Inflammatory macrophage treated with lipopolysaccharide for 4 hours (primary cell): Measurements from ENCODE around the gene BTF3L4.
"Not testable (repeated sequence)": the region's sequence is repeated elsewhere in the genome, so short reads cannot be mapped to it uniquely, and the experiment has no call there.

Source experiments
- DNase-seq: peaks from one replicate; pipeline ENCODE4 v3.0.0-alpha.2; 2020

The BTF3L4 gene

GRCh38 chr1:52055866-52056162, 281 bp upstream of the BTF3L4 start:
- DNase-seq = no peak

DNA sequence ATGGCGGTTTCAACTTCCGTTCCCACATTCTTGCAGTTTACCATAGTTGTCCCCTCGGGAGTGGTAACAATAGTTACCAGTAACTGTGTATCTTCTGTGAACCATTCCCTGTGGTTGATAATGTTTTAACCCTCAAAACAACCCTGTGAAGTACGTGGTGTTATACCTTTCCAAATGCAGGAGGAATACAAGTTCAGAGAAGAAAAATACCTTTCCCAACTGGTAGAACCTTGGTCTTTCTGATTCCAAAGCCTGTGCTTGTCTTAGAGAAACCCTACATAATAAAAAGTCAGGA, 789 bp downstream of the BTF3L4 start:
- no peak for DNase-seq

GRCh38 chr1:52057255-52057654, 1.2 kb downstream of the BTF3L4 start:
- DNase-seq = peak; percentile 87

DNA sequence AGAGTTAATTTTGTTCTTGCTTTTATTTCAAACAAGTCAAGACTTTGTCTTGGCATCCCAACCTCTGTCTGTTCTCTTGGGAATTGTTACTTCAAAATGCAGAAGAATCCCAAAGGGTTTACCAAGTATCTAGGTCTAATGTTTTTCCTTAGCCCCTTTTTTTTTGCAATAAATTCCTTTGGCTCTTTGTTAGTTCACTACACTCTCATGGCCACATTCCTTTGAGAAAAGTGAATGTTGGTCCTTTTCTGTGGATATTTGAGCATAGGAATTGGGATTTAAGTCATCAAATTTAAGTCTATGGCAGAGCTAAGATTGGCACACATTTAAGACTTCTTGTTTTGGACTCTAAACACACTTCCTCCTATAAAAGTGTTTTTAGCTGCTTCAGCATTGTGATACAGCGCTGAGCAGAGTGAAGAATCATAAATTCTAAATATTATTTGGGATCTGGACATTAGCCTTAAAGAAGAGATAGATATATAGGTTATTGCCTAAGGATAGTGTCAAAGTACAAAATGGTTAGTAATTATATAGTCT, 1.9 kb downstream of the BTF3L4 start:
- DNase-seq = peak; percentile 41

GRCh38 chr1:52059321-52059720, 3.2 kb downstream of the BTF3L4 start:
- DNase-seq = no peak

- DNase-seq = no peak
Measured at GRCh38 chr1:52059888-52060287, 3.8 kb downstream of the BTF3L4 start.

GRCh38 chr1:52060822-52061221, 4.7 kb downstream of the BTF3L4 start:
- no peak for DNase-seq

- no peak for DNase-seq
Measured at GRCh38 chr1:52063192-52063591, 7.1 kb downstream of the BTF3L4 start.

- DNase-seq = no peak
Measured at GRCh38 chr1:52070704-52071103, 14.6 kb downstream of the BTF3L4 start.

DNA sequence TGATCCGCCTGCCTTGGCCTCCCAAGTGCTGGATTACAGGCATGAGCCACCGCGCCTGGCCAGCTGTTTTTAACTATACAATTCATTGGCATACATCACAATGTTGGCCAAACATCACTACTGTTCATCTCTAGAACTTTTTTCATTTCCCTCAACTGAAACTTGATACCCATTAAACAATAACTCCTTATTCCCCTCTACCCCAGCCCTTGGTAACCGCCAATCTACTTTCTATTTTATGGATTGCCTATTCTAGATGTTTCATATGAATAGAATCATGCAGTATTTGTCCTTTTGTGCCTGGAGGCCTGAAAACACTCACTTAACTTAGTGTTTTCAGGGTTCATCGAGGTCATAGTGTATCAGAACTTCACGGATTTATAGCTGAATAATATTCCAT, 16.2 kb downstream of the BTF3L4 start:
- no peak for DNase-seq

- not testable (repeated sequence) for DNase-seq
Measured at GRCh38 chr1:52077277-52077676, 21.2 kb downstream of the BTF3L4 start.

- DNase-seq = no peak
Measured at GRCh38 chr1:52080014-52080415, 23.9 kb downstream of the BTF3L4 start.

- DNase-seq = not testable (repeated sequence)
Measured at GRCh38 chr1:52087892-52088291, 31.8 kb downstream of the BTF3L4 start.

- DNase-seq = not testable (repeated sequence)
Measured at GRCh38 chr1:52094300-52094699, 38.2 kb downstream of the BTF3L4 start.

- peak; percentile 86 for DNase-seq
Measured at GRCh38 chr1:52096216-52096615, 40.1 kb downstream of the BTF3L4 start.

- no peak for DNase-seq
Measured at GRCh38 chr1:52098139-52098871, 42.2 kb downstream of the BTF3L4 start.

- peak; percentile 79 for DNase-seq
Measured at GRCh38 chr1:52102336-52103013, 46.4 kb downstream of the BTF3L4 start.

DNA sequence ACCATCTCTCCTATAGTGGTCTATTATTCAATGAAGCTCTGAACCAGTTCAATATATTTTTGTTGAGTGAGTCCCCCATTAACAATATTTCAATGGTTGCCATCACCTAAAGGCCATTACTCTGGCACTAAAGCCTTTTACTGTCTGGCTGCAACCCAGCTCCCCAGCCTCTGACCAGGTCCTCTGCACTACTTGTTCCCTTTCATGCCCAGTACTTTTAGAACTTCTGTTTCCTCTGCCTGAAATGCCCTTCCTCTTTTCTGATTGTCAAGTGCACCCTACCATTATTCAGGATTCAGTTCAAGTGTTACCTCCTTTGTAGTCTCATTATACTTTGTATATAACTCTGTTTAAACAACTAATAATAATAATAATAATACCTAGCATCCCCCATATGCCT, 55.4 kb downstream of the BTF3L4 start:
- peak; percentile 13 for DNase-seq

DNA sequence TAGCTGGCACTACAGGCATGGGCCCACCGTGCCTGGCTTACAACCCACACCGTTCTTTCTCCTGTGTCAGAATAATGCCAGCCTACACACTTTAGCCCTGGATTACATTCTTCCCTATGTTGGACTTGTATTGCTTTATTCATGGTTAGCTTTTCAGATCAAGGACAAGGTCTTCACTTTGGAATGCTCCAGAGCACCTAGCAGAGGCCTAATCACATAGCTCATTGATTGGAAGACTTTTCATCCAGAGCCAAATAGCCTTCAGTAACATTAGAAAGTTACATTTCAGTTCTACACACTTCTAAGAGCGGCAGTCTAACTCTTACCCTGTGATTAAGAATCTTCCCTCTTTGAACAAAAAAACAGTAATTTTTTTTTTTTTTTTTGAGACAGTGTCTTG, 56.4 kb downstream of the BTF3L4 start:
- DNase-seq = no peak

GRCh38 chr1:52119301-52120079, 63.4 kb downstream of the BTF3L4 start:
- no peak for DNase-seq

DNA sequence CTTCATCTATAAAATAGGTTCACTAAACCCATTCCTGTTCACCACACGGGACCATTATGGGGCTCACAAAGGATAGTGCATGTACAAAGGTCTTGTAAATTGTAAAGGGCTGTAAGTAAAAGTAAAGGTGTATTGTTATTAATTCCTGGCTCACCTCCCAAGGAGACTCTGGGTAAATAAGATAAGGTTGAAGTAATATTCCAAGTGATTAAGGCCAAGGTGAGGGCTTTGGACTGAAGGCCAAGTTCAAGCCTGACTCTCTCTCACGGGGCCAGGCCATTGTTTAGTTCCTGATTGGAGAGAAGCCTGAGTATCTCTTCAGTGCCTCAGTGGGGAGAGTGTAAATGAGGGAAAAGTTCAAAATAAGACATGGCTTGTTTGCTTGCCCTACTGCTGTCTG, 66.3 kb downstream of the BTF3L4 start:
- DNase-seq = no peak

- DNase-seq = no peak
Measured at GRCh38 chr1:52123622-52124021, 67.5 kb downstream of the BTF3L4 start.

DNA sequence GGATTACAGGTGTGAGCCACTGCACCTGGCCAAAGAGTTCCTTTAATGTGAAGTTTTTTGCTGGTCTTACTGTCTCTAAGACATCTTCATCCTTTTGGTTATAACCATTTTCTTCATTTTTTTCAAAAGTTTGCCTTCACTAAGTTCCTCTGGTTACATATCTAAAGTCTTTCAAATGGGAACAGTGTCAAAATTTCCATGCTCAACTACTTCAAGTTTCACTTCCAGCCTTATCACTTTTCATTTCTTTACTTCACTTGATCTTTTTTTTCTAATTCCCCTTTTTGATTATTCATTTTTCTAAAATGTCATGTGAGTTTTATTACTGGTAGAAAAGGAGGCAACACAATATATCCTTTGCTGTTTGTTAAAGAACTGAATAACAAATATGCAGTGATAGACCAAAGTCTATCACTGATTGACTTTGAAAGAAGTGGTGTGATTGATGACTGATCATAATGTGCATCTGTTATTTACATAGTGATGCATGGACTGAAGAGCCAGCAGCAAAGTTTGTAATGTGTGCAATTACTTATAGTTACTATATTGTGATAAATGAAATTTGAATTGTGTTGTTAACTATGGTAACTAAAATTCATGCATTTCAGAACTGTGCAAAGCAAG, 69.8 kb downstream of the BTF3L4 start:
- peak; percentile 64 for DNase-seq
